HG03558 (cell line): ENCODE data around the gene FAM89A.
A peak's percentile ranks its signal among the peaks of the same experiment; 100 is the strongest.
"Not testable (repeated sequence)": the region's sequence is repeated elsewhere in the genome, so short reads cannot be mapped to it uniquely, and the experiment has no call there.

Experiments used
- ATAC-seq: cut with Tn5 transposase; IDR thresholded peaks from one replicate; pipeline ENCODE4 v1.9.1; 2021; ENCODE audit warnings: moderate number of reproducible peaks; ENCODE audit not compliant: unreplicated experiment; ENCODE audit errors: extremely low read depth

The FAM89A gene

GRCh38 chr1:231058416-231059109, 18.5 kb upstream of the FAM89A start:
- ATAC-seq = no peak

- no peak for ATAC-seq
These were observed 17.4 kb upstream of the FAM89A start for GRCh38 chr1:231057410-231057809.

- no peak for ATAC-seq
These were observed 15.2 kb upstream of the FAM89A start for GRCh38 chr1:231055271-231055670.

- ATAC-seq = peak; percentile 46
These were observed 13.6 kb upstream of the FAM89A start for GRCh38 chr1:231053493-231054162.

GRCh38 chr1:231052777-231053176, 12.7 kb upstream of the FAM89A start:
- ATAC-seq = no peak

GRCh38 chr1:231050932-231051331, 10.9 kb upstream of the FAM89A start:
- ATAC-seq = not testable (repeated sequence)

GRCh38 chr1:231050395-231050794, 10.3 kb upstream of the FAM89A start:
- ATAC-seq = no peak

- no peak for ATAC-seq
These were observed 9.3 kb upstream of the FAM89A start for GRCh38 chr1:231049121-231049979.

- ATAC-seq = not testable (repeated sequence)
These were observed 8.4 kb upstream of the FAM89A start for GRCh38 chr1:231048419-231048818.

- ATAC-seq = not testable (repeated sequence)
These were observed 7.5 kb upstream of the FAM89A start for GRCh38 chr1:231047529-231047928.

GRCh38 chr1:231046730-231047395, 6.8 kb upstream of the FAM89A start:
- ATAC-seq = no peak

GRCh38 chr1:231045921-231046729, 6.1 kb upstream of the FAM89A start:
- ATAC-seq = not testable (repeated sequence)

- no peak for ATAC-seq
These were observed 5.2 kb upstream of the FAM89A start for GRCh38 chr1:231045286-231045685.

GRCh38 chr1:231044588-231044987, 4.5 kb upstream of the FAM89A start:
- ATAC-seq = no peak

- no peak for ATAC-seq
These were observed 1.7 kb upstream of the FAM89A start for GRCh38 chr1:231041719-231042261.

- no peak for ATAC-seq
These were observed 1.0 kb upstream of the FAM89A start for GRCh38 chr1:231040800-231041718.

GRCh38 chr1:231039161-231040018, 664 bp downstream of the FAM89A start:
- ATAC-seq = no peak
